SK-N-SH (cell line): ENCODE results near the gene LY6G6D. TPM values are rescaled to one million over a fixed set of nuclear protein-coding genes. Genes with fewer than 3 reads are reported as not detected.

ENCODE experiments used
- CTCF ChIA-PET: fragments of 300-600, 350-600 bp; formaldehyde crosslinking; extraction: SDS; loops from one replicate; lab custom pipeline; 2021; lab: Yijun Ruan, JAX
- POLR2A ChIA-PET: fragments of 350-600 bp; sonication (Branson Sonifier 250); formaldehyde crosslinking; extraction: SDS; loops from one replicate; lab custom pipeline; 2020; ENCODE audit warnings: antibody characterized with exemption, inconsistent platforms; lab: Yijun Ruan, JAX
- DNase-seq: peaks from one replicate; pipeline ENCODE4 v3.0.0; 2012
- H2AFZ ChIP-seq: fragments of 200-600 bp; sonication (generic); 2 replicates; pipeline ENCODE4 v1.8.1; 2016; ENCODE audit warnings: antibody characterized with exemption, mild to moderate bottlenecking, low read depth
- H3F3A ChIP-seq: fragments of 200-600 bp; sonication (generic); replicated peaks from 2 replicates; pipeline ENCODE3; 2016; ENCODE audit warnings: antibody characterized with exemption, mild to moderate bottlenecking; ENCODE audit not compliant: insufficient read depth
- H3K27ac ChIP-seq, 2 experiments: fragments of 200-500 bp in 1 of 2; fragments of 200-600 bp in 1 of 2; sonication (Bioruptor generic) in 1 of 2; sonication (generic), shearing (Covaris generic) in 1 of 2; 2 replicates each; pipeline versions ENCODE4 v1.5.1 to v1.6.1; 2014 to 2016; ENCODE audit warnings: low read depth in 2 of 2, inconsistent platforms in 1 of 2, low read length in 1 of 2, mild to moderate bottlenecking in 1 of 2, mixed read lengths in 1 of 2
- H3K27me3 ChIP-seq: fragments of 200-600 bp; sonication (generic), shearing (Covaris generic); 2 replicates; pipeline ENCODE4 v1.6.1; 2016; ENCODE audit warnings: mixed run types; ENCODE audit not compliant: insufficient read depth
- H3K36me3 ChIP-seq, 2 experiments: fragments of 200-500 bp in 1 of 2; fragments of 200-600 bp in 1 of 2; sonication (Bioruptor generic) in 1 of 2; sonication (generic) in 1 of 2; replicated peaks in 1 of 2; 2 replicates each; pipeline versions ENCODE3 to v1.5.1; 2014 to 2016; ENCODE audit warnings: low read length in 1 of 2, mild to moderate bottlenecking in 1 of 2; ENCODE audit not compliant: insufficient read depth in 2 of 2, control insufficient read depth in 1 of 2
- H3K4me1 ChIP-seq, 2 experiments: fragments of 200-500 bp in 1 of 2; fragments of 200-600 bp in 1 of 2; sonication (Bioruptor generic) in 1 of 2; sonication (generic), shearing (Covaris generic) in 1 of 2; 2 replicates each; pipeline versions ENCODE4 v1.5.1 to v1.6.1; 2014 to 2016; ENCODE audit warnings: low read depth in 1 of 2, low read length in 1 of 2, mixed run types in 1 of 2; ENCODE audit not compliant: insufficient read depth in 2 of 2, control insufficient read depth in 1 of 2
- H3K4me2 ChIP-seq: fragments of 200-600 bp; sonication (generic), shearing (Covaris generic); 2 replicates; pipeline ENCODE4 v1.6.1; 2017; ENCODE audit warnings: mixed run types
- H3K4me3 ChIP-seq, 2 experiments: fragments of 200-500 bp in 1 of 2; fragments of 200-600 bp in 1 of 2; sonication (Bioruptor generic) in 1 of 2; sonication (generic), shearing (Covaris generic) in 1 of 2; 2 replicates each; pipeline versions ENCODE4 v1.5.1 to v1.8.1; 2014 to 2016; ENCODE audit warnings: low read depth in 2 of 2, inconsistent platforms in 1 of 2, low read length in 1 of 2, mild to moderate bottlenecking in 1 of 2, mixed read lengths in 1 of 2, moderate library complexity in 1 of 2
- H3K79me2 ChIP-seq: fragments of 200-600 bp; sonication (generic); 2 replicates; pipeline ENCODE4 v1.8.1; 2017; ENCODE audit warnings: mild to moderate bottlenecking; ENCODE audit not compliant: insufficient read depth
- H3K9ac ChIP-seq: fragments of 200-600 bp; sonication (generic); 2 replicates; pipeline ENCODE4 v1.6.1; 2017; ENCODE audit warnings: mixed run types
- H3K9me2 ChIP-seq: fragments of 200-600 bp; sonication (generic); 2 replicates; pipeline ENCODE4 v1.6.1; 2017; ENCODE audit warnings: mixed run types
- H3K9me3 ChIP-seq: fragments of 200-600 bp; sonication (generic); 2 replicates; pipeline ENCODE4 v1.6.1; 2017; ENCODE audit warnings: mixed run types, mild to moderate bottlenecking, moderate library complexity
- H4K20me1 ChIP-seq: fragments of 200-600 bp; sonication (generic); 2 replicates; pipeline ENCODE4 v1.6.1; 2017; ENCODE audit warnings: mild to moderate bottlenecking, mixed run types; ENCODE audit not compliant: insufficient read depth
- EP300 ChIP-seq, 2 experiments: IDR thresholded peaks; 2 replicates each; pipeline versions ENCODE4 v1.4.0 to v1.6.1; 2012; ENCODE audit warnings: borderline replicate concordance in 1 of 2, low read depth in 1 of 2, low read length in 1 of 2
- GABPA ChIP-seq: IDR thresholded peaks from 2 replicates; pipeline ENCODE4 v1.4.0; 2012; ENCODE audit warnings: low read depth, mild to moderate bottlenecking
- JUND ChIP-seq: IDR thresholded peaks from 2 replicates; pipeline ENCODE4 v1.4.0; 2012
- MXI1 ChIP-seq: IDR thresholded peaks from 2 replicates; pipeline ENCODE4 v1.6.1; 2012; ENCODE audit warnings: mild to moderate bottlenecking, low read depth, low read length, improper control_type of control experiment
- NRF1 ChIP-seq: IDR thresholded peaks from 2 replicates; pipeline ENCODE4 v1.6.1; 2012; ENCODE audit warnings: low read depth, mild to moderate bottlenecking, low read length
- REST ChIP-seq: IDR thresholded peaks from 2 replicates; pipeline ENCODE4 v1.6.1; 2012; ENCODE audit warnings: mild to moderate bottlenecking, low read depth, low read length, moderate library complexity
- RXRA ChIP-seq: IDR thresholded peaks from 2 replicates; pipeline ENCODE4 v1.4.0; 2012; ENCODE audit warnings: low read depth, mild to moderate bottlenecking, borderline replicate concordance
- SIN3A ChIP-seq: IDR thresholded peaks from 2 replicates; pipeline ENCODE4 v1.6.1; 2012; ENCODE audit warnings: low read depth, mild to moderate bottlenecking, low read length, moderate library complexity, borderline replicate concordance
- TAF1 ChIP-seq: IDR thresholded peaks from 2 replicates; pipeline ENCODE4 v1.6.1; 2012; ENCODE audit warnings: low read depth, mild to moderate bottlenecking, low read length, moderate library complexity, borderline replicate concordance
- TCF12 ChIP-seq: IDR thresholded peaks from 2 replicates; pipeline ENCODE4 v1.4.0; 2012
- TEAD4 ChIP-seq: IDR thresholded peaks from 2 replicates; pipeline ENCODE4 v1.4.0; 2012; ENCODE audit warnings: mild to moderate bottlenecking, borderline replicate concordance; ENCODE audit not compliant: insufficient read depth
- WGBS: methylation state at CpG from one replicate; pipeline ENCODE4 v1.1.6; 2017; ENCODE audit warnings: low lambda C conversion rate; 5-methylcytosine and 5-hydroxymethylcytosine counted together
- polyA plus RNA-seq, 3 experiments: library from polyadenylated mRNA; depleted of rRNA; stranded (reverse); fragments of >200 nt; gene quantifications; 2 replicates each; pipeline ENCODE4 v1.2.3, GENCODE V29; 2012
- TF ChIP-seq, protein P1 (sequence below): IDR thresholded peaks from 2 replicates; pipeline ENCODE4 v1.4.0; 2012; ENCODE audit warnings: low read depth
- TF ChIP-seq, protein P2 (sequence below): fragments of 150-350 bp; IDR thresholded peaks from 2 replicates; pipeline ENCODE4 v1.6.1; 2016; ENCODE audit warnings: mild to moderate bottlenecking, low read depth, low read length
- TF ChIP-seq, protein P3 (sequence below): fragments of 150-350 bp; IDR thresholded peaks from 2 replicates; pipeline ENCODE4 v1.6.1; 2017; ENCODE audit warnings: antibody characterized with exemption, low read length, low read depth, borderline replicate concordance

Gene LY6G6D
- polyA plus RNA-seq, 1 of the 3 experiments (the other 2 are of a cell fraction): not detected

GRCh38 chr6:31722173-31722572 is 7.0 kb downstream of the LY6G6D start:
- POLR2A ChIA-PET: no interaction called here
- H3K9me2 ChIP-seq: no peaks in the 10 kb centered on the region
- H3K36me3 ChIP-seq: peaks cover 9 to 16% of the 10 kb centered on the region in 2 experiments
- no peak for TF ChIP-seq EP300 (IDR thresholded peaks at IDR 0.05; ENCODE audit: borderline replicate concordance in 1 of 2, low read depth in 1 of 2, low read length in 1 of 2)
- TF ChIP-seq, protein P1, sequence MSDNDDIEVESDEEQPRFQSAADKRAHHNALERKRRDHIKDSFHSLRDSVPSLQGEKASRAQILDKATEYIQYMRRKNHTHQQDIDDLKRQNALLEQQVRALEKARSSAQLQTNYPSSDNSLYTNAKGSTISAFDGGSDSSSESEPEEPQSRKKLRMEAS: no peak
- TF ChIP-seq RXRA: no peak
- no peak for TF ChIP-seq TAF1
- TF ChIP-seq TCF12: no peak
- TF ChIP-seq, protein P2, sequence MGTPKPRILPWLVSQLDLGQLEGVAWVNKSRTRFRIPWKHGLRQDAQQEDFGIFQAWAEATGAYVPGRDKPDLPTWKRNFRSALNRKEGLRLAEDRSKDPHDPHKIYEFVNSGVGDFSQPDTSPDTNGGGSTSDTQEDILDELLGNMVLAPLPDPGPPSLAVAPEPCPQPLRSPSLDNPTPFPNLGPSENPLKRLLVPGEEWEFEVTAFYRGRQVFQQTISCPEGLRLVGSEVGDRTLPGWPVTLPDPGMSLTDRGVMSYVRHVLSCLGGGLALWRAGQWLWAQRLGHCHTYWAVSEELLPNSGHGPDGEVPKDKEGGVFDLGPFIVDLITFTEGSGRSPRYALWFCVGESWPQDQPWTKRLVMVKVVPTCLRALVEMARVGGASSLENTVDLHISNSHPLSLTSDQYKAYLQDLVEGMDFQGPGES: no peak
- TF ChIP-seq JUND: no peak
- no peak for TF ChIP-seq TEAD4
- no peak for TF ChIP-seq SIN3A
- TF ChIP-seq MXI1: no peak
- TF ChIP-seq GABPA: no peak
- TF ChIP-seq NRF1: no peak
- DNase-seq: no peak
- no peaks in the 10 kb centered on the region for H3K4me1 ChIP-seq
- H3K79me2 ChIP-seq: no peaks in the 10 kb centered on the region
- no peaks in the 10 kb centered on the region for H3K9me3 ChIP-seq
- no peaks in the 10 kb centered on the region for H3K27me3 ChIP-seq
- H3K9ac ChIP-seq: no peak overlapping the region
- CTCF ChIA-PET: interaction anchor here (1.0 kb wide), 1 partner anchor 69 kb away, joined by 5 read pairs; no protein-coding TSS in a partner anchor
- no peak overlapping the region for H3K27ac ChIP-seq
- H2AFZ ChIP-seq: no peak overlapping the region
- H4K20me1 ChIP-seq: no peaks in the 10 kb centered on the region
- no peak overlapping the region for H3K4me3 ChIP-seq
- H3K4me2 ChIP-seq: no peak overlapping the region
- H3F3A ChIP-seq: no peaks in the 10 kb centered on the region
- WGBS: 74% methylated on average over 3 of the region's 3 CpGs

- no peak within 1 kb of the TSS for H3K27ac ChIP-seq
- H3K9ac ChIP-seq: no peak within 1 kb of the TSS
- no peak for TF ChIP-seq REST
- TF ChIP-seq, protein P3, sequence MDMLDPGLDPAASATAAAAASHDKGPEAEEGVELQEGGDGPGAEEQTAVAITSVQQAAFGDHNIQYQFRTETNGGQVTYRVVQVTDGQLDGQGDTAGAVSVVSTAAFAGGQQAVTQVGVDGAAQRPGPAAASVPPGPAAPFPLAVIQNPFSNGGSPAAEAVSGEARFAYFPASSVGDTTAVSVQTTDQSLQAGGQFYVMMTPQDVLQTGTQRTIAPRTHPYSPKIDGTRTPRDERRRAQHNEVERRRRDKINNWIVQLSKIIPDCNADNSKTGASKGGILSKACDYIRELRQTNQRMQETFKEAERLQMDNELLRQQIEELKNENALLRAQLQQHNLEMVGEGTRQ: no peak
- H3K27me3 ChIP-seq: no peaks in the 10 kb centered on the region
- ChIA-PET CTCF (interaction anchor here (0.9 to 1.6 kb wide), 4 partner anchors 9 to 72 kb away, joined by 3 to 4 read pairs (median 4); partner anchors contain the start of gene VARS1), POLR2A (no interaction called here)
- peaks cover 20 to 26% of the 10 kb centered on the region in 2 experiments for H3K36me3 ChIP-seq
- H3F3A ChIP-seq: no peaks in the 10 kb centered on the region
- H3K9me2 ChIP-seq: no peaks in the 10 kb centered on the region
- peaks cover 2% of the 10 kb centered on the region; the same call in 1 of the 2 replicates for H3K79me2 ChIP-seq
- no peak for DNase-seq
- no peaks in the 10 kb centered on the region for H3K9me3 ChIP-seq
- WGBS: 89% methylated on average over 43 of the region's 46 CpGs
- no peak within 1 kb of the TSS for H2AFZ ChIP-seq
- H3K4me3 ChIP-seq: no peak within 1 kb of the TSS
- peaks cover 0 to 1% of the 10 kb centered on the region in 2 experiments; a peak in 1 of 4 replicates for H3K4me1 ChIP-seq
- H4K20me1 ChIP-seq: no peaks in the 10 kb centered on the region
- H3K4me2 ChIP-seq: no peak within 1 kb of the TSS
Observed at GRCh38 chr6:31723245-31723979, 8.3 kb downstream of the LY6G6D start, which contains the start of gene MPIG6B. MPIG6B (plus strand) TSS chr6:31723373; CDS start chr6:31723384, 11 bp downstream.
